ENCODE results near the gene KCTD1.

KCTD1 gene

DNA sequence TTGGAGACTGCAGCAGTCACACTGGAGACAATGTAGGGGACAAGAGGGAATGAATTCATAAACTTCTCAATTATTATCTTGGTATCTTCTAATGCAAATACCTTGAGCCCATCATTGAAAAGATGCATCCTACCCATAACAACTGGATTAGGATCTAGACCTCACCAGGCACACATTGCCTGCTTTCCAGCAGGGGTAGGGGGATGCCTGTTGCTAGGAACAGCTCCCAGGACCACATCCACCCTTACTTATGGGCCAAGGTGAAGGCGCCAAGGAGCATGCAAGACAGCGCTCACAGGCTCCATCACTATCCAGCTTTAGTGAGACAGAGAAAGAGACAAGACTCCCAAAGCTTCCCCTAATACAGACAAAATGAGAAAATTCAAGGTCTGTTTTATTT is 24.4 kb downstream of the KCTD1 start:
- no peak for DNase-seq (ENCODE audit: low read depth in 2 of 2)

DNA sequence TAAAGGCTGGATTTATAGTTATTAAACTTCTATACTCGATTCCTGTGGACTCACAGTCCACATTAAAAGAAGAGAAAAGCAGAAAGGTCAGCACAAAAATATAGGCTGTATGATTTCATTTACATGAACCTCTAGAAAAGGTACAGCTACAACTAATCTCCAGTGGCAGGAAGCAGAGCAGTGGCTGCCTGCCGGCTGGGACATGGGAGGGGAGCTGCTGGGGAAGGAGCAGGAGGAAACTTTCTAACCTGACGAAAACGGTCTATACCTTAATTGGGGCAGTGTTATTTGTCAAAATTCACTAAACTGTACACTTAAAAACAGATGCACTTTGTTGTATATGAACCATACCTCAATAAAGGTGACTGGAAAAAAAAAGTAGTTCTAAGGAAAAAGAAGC is 26.7 kb downstream of the KCTD1 start:
- DNase-seq (ENCODE audit: low read depth in 2 of 2): no peak

DNA sequence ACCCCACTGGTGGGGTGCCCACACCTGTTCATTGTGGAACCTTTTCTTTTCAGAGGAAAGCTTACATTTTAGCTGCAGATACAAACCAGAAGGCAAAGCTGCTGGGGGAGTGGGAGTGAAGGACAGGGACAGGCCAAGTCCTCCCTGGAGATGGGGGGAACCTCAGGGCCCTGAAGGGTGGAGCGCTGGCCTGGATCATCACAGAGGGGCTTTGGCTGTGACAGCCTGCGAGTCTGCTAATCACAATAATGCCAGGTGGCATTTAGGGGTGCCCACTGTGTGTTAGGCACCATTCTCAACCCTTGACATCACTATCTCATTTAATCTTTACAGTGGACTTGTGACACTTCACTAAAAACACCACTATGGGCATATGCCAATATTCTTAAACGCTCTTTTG is 27.4 kb downstream of the KCTD1 start:
- DNase-seq (ENCODE audit: low read depth in 2 of 2): no peak

DNA sequence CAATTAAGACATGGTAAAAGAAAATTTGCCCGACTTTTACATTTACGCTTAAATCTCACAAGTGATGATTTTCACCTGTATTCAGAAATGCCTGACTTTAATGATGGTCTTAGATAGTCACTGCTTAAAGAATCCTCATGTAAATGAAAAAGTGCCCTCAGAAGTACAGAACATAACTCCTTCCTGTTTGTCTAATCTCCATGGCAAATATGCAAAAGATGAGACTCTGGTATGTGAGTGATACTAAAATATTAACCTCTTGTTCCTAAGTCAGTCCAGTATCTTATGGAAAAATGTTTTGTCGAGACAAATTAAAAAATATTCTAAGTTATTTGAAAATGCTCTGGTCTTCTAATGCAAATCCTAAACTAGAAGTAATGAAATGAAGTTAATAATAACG is 29.2 kb downstream of the KCTD1 start:
- DNase-seq (ENCODE audit: low read depth in 2 of 2): no peak

DNA sequence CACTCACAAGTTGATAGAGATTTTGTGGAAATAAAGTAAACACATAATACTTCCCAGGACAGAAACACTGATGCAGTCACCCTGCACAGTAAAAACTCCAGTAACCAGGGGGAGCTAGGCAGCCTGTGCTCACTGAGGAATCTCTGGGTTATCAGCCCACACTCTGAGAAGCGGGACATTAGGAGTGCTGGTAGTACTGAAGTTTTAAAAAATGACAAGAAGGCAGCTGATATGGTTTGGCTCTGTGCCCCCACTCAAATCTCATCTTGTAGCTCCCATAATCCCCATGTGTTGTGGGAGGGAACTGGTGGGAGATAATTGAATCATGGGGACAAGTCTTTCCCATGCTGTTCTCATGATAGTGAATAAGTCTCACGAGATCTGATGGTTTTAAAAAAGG is 31.4 kb downstream of the KCTD1 start:
- no peak for DNase-seq (ENCODE audit: low read depth in 2 of 2)

DNA sequence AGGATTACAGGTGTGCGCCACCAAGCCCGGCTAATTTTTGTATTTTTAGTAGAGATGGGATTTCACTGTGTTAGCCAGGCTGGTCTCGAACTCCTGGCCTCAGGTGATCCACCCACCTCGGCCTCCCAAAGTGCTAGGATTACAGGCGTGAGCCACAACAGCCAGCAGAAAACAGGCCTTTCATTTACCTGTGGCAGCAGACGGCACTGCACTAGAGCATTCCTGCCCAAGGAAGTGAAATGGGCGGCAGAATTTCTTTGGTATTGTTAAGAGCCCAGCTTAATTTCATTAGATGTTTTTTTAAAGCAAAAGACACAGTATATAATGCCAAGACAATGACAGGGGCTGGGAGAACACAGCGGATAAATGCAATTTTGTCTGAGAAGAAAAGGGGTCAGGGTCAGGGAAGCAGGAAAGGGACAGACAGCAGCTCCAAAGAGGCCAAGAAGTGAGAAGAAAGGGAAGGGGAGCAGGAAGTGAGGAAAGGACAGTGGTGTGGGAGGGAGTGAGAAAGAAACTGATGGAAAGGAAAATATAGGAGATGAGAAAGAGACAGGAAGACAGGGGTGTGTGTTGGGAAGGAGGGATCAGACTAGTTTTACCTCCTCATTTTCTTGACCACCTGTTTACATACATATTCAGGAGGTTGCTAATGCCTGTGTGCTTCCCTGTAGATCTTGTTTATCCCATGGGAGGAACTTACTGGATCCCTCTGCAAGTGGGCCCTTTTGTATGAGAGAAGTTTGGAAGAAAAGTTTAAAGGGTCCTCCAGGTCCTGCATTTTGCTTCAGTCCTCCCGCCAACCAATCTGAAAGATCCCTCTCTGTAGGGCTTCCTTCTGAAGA is 32.5 kb downstream of the KCTD1 start:
- no peak for DNase-seq (ENCODE audit: low read depth in 2 of 2)

DNA sequence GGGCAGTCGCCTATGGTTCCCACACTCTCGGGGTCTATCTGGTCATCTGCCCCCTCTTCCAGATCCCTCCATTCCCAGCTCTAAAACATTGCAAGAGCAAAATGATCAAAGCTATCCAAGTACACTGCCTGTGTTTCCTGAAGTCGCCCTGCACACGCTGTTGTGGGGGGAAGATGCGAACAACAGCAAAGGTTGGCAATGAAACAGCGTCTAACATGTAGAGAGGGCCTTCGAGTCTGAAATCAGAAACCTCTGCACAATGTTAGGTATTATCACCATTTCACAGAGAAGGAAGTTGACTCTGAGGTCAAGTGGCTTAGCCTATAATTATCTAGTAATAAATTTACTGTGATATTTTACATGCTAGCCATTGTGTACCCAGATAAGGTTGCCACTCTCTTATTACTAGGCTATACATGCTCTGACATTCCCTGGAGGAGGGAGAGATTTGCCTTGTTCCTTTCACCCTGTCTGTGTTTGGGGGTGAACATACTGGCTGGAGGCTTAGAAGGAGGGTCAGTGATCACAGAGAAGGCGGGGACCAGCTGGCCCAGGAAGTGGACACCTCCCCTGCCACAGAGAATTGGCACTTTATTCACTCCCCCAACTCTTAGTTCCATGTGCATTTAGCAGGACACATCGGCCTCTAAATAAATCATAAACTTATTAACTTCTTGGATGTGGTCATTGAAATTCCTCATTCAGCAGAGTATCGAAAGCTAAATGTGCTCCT is 36.8 kb downstream of the KCTD1 start:
- DNase-seq (ENCODE audit: low read depth in 2 of 2): no peak

DNA sequence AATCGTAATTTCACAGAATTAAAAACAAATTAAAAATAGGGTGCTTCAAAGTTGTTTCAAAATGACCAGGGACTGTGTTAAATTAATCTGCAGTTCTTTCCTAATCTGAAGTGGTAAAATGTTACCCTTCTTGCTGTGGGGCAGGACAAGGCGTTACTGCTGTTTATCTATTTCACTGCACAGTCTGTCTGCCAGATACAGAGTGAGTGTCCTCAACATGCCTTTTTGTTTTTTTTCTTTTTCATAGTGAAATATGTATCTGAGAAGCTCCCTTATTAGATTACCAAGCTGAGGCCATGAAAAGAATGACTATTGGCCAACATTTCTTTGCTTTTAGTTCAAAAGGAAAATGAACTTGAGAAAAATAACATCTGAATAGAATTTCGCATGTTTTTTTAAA is 38.0 kb downstream of the KCTD1 start:
- DNase-seq (ENCODE audit: low read depth in 2 of 2): no peak

DNA sequence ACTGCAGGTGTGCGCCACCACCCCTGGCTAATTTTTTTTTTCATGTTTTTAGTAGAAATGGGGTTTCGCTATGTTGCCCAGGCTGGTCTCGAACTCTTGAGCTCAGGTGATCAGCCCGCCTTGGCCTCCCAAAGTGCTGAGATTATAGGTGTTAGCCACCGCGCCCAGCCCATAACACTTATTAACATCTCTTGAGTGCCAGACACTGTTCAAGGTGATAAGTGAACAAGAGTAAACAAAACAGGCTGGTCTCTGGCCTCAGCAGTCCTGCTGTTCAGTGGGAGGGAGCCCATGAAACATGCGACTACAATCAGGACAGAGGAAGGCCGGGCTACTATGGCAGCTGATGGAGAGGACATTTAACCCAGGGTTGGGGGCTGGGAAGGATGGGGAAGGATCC is 42.3 kb downstream of the KCTD1 start:
- DNase-seq (ENCODE audit: low read depth in 2 of 2): no peak

DNA sequence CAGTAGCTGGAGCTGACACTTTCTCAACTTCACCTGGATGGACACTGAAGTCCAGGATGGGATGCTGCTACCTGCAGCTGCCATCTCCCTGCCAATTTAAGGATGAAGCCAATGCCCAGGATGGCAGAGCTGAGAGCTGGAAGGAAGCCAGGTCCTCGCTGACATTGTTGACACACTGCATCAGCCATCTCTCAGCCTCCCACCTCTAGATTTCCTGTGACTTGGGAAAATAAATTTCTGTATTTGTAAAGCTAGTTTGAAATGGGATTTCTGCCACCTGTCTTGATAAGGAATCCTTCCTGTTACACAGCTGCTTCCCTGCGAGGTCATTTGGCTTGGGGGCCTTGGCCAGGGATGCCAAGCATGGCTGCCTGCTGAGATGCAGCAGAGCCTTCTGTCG is 43.5 kb downstream of the KCTD1 start:
- no peak for DNase-seq (ENCODE audit: low read depth in 2 of 2)

DNA sequence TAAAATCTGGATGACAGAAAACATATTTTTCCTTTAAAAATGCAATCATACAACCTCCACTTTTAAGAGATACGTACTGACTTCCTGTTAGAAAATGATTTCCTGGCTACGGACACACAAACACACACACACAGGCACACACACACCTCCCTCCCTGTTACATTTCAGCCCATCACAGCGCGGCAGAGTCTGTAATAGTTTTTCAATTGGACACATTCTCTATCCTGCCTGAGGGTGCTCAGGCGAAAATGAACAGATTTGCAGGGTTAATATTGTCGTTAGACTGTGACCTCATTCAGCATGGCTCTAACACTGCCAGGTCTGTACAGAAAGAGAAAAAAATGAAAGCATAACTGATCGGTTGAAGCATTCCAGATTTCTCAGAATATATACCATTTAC is 45.0 kb downstream of the KCTD1 start:
- DNase-seq (ENCODE audit: low read depth in 2 of 2): no peak

DNA sequence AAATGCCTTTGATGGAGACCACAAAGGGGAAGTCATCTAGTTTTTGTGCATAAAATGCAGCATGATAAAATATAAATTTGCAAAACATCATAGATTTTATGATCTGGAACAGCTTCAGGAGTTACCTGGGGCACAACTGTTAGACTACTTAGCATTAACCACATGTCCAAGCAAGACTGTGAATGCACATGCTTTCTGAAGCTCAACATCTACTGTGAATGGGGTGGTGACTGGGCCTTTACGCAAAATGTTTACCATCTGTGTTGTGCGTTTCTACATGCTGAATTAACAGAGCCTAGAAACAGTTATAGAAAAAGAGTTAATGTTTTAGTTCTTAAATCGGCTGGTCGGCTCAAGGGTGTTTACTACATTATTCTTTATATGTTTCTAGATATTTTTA is 45.5 kb downstream of the KCTD1 start:
- DNase-seq (ENCODE audit: low read depth in 2 of 2): no peak

DNA sequence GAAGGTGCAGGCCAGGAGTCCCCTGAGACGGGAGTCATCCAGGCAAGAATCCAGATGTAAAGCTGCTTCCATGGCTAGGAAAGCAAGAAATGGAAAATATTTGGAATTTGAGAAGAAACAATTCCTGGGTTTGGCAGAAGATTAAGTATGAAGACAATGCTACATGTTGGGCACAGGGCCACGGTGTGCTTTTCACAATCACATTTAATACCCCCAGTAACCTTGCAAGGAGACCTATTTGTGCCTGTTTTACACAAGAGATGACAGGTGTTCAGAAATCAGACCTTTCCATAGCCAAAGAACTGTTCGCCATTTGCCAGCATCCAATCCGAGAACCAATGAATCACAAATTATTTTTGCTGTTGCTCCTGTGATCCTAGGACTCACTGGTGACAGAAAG is 50.5 kb downstream of the KCTD1 start:
- no peak for DNase-seq (ENCODE audit: low read depth in 2 of 2)

DNA sequence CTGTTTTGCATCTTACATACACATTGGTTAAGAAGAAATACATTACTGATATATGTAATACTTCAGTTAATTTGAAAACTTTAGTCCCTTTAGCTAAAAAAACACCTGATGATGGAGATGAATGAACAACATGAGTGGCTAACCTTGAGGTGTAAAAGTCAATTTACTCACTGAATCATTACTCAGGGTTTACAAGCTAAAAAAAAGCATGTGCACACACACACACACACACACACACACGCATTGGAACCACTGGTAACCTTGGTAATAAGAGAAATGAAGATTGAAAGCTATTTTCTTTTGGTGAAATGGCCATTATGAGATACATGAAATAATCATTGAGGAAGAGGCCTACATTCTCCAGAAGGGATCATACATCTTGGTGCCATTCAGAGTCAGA is 51.8 kb downstream of the KCTD1 start:
- no peak for DNase-seq (ENCODE audit: low read depth in 2 of 2)

DNA sequence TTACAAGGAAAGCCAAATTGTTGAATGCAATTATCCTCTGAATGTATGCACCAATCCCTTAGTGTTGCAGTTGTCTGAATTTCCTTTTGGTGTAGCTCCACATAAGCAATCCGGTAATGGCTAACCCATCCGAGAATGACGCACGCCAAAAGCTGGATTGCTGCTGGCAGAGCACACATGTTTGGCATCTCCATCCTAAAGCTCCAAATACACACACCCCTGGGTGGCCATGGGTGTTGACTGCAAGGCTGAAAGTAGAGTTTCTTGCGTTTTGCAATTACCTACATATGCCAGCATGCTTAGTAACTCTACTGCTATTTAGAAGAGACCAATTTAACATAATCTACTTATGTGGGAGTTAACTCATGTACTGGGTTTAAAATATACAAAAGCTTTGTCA is 53.1 kb downstream of the KCTD1 start:
- no peak for DNase-seq (ENCODE audit: low read depth in 2 of 2)

DNA sequence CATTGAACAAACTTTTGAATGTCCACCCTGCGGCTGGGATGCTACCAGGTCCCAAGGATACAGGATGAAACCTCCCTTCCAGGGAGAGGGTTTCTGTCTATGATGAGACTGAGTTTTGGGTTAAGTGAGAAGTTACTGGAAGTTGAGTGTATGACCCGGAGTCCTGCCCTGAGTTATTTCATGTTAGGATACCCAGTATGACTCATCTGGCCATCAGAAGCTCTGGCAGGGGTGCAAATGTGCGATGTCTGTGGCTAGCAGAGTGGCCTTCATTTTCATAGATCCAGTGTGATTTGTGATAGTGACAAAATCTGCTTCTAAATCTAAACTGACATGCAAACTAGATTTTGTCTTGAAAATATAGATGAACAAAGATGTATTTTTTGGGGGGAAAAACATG is 55.3 kb downstream of the KCTD1 start:
- no peak for DNase-seq (ENCODE audit: low read depth in 2 of 2)

DNA sequence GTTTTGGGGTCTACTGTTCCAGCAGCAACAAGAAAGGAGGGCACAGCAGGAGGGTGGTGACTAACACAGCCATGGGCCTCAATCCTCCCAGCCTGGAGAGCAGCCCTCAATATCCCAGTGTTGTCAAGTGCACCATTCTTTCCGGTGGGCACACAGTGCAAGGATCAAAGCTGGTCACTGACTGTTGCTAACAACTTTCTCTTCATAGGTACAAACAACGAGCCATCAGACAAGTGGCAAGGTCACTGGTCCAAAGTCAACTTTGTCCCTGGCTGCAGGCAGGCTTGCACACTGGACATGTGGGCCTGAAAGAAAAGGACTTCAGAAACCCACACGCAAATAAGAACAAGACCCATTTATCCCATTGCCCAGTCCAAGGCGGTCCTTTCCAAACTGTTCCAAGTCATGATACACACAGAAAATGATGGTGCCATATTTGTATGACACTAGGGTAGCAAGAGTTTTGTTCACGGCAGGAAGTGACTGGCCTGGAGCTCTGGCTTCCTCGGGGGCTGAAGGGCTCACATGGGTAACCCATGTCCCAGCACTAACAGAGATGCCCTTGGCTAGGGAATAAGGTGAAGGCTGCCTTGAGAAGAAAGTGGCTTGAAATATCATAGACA is 57.0 kb downstream of the KCTD1 start:
- no peak for DNase-seq (ENCODE audit: low read depth in 2 of 2)

DNA sequence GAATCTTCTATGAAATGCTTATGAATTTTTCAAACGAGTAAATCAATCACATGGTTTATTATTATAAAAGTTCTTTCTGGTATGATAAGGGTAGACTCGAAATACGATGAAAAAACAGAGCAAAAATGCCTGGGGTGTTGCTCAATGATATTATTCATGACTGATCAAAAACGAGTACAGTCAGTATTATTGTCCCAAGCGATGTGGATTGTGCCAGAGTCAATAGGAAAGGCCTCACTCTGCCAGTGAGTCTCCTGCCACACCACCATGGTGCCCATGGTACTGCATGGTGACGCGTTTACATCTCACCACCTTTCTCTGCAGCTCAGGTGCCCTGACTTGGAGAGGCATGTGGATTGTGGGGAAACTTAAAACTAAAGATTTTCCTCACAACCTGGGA is 58.5 kb downstream of the KCTD1 start:
- DNase-seq (ENCODE audit: low read depth in 2 of 2): no peak

DNA sequence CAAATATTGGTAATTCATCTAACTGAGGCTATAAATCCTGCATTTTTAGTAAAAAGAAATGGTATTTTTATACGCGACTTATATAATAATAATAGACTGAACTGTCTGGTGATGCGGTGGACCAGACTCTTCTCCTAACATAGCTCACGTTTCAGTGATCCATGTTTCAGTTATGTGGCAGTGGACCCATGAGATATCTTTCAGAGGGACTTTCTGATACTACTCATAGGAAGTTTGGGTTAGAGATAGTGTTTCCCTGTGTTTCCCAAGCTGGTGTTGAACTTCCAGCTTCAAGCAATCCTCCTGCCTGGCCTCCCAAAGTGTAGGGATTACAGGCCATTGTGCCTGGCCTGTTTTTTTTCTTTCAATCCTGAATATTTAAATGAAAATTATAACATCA is 59.2 kb downstream of the KCTD1 start:
- DNase-seq (ENCODE audit: low read depth in 2 of 2): no peak

DNA sequence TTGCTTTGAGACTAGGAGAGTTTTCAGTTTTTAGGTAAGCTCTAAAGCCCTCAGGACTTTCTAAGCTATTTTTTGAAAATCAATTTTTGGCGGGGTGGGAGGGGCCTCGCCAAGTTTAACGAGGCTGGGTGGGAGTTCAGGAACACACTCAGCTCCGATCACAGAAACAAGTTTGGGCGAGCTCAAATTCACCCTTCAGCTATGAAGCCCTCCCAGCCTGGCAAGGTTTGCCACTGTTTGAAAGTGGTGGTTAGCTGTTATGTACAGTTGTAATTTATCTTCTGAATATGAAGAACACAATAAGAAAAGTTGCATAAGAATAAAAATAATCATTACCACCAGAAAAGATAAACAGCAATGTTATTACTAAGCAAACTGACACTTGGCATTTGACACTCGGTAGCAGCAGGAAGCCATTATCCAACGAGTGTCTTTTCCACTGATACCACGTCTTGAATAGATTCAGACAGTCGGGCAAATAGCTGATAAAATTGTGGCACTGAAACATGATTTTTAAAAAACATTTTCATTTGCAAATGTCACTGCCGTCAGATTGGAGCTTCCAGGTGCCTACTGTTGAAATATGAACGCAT is 59.8 kb downstream of the KCTD1 start:
- no peak for DNase-seq (ENCODE audit: low read depth in 2 of 2)

DNA sequence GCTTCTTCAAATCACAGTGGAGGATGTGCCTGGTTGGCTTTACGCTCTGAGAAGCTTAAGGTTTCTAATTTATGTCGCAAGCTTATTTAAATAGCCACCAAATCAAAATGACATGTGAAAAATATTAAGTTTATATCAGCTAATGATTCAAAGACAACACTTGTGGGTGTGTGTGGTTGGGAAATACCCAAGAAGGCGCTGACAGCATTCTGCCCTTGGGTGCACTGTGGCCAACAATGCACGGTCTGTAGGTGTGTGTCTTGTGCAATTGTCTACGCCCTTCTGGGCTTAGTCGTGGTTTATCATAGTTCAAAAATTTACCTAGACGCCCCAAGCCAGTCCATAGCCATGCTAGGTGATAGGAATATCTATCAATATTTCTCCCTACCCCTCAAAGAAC is 60.9 kb downstream of the KCTD1 start:
- DNase-seq (ENCODE audit: low read depth in 2 of 2): no peak

DNA sequence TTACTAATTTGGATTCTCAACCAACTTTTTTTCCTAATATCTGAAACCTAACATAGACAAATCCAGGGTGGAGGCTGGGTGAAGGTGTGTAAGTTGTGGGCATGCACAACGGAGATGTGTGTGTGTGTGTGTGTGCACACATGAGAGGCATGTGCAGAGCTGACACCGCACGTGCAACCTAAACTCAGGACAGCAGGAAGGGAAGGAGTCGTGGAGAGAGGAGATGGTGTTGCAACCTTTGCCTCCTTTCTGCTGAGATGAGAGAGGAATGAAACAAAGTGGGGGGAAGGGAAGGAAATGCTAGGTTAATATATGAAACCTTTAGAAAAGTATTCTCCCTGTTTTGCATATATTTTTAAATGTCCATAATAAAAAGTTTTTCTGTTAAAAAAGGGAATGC is 64.7 kb downstream of the KCTD1 start:
- DNase-seq (ENCODE audit: low read depth in 2 of 2): no peak

DNA sequence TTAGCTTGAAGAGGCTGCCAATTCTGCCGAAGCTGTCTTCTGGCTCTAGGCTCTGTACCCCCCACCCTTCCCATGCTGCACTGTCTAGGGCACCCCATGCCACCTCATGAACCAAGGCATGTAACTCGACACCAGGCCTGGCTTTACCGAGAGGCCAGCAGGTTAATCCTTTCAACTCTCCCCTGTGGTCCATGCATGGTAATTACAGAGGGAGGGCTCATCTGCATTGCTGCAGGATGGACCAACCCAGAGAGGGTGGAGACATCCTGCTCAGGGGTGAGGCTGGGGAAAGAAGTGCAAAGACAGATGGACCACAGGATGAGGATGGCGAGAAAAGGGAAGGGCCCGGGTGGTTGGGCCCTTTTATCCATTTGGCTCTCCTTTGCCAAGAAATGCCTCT is 65.8 kb downstream of the KCTD1 start:
- DNase-seq (ENCODE audit: low read depth in 2 of 2): no peak
